Adrenal gland (tissue), 12 donors: ENCODE measurements around the gene CCDC15. TPM values are rescaled to one million over a fixed set of nuclear protein-coding genes. Genes with fewer than 3 reads are reported as not detected.

Experiments used
- DNase-seq, 7 donors: peaks; one replicate each; pipeline ENCODE4 v3.0.0-alpha.2; 2019 to 2020
- H3K27ac ChIP-seq, 5 donors: fragments of 200-600 bp; sonication (generic) in 4 of 5; 1 replicate in 3 of 5; 2 replicates in 2 of 5; pipeline versions ENCODE4 v1.5.1 to v1.8.0; 2016 to 2020; ENCODE audit warnings: mild to moderate bottlenecking in 1 of 5
- H3K27me3 ChIP-seq: fragments of 200-600 bp; 2 replicates; pipeline ENCODE4 v1.8.0; 2021
- H3K36me3 ChIP-seq, 2 donors: fragments of 200-600 bp; replicated peaks in 1 of 2; 1 replicate in 1 of 2; 2 replicates in 1 of 2; pipeline versions ENCODE4 v1.5.1 to v1.8.0; 2018 to 2022
- H3K4me1 ChIP-seq, 2 donors: fragments of 200-600 bp; replicated peaks in 1 of 2; 1 replicate in 1 of 2; 2 replicates in 1 of 2; pipeline versions ENCODE4 v1.5.1 to v1.8.0; 2018 to 2021
- H3K4me3 ChIP-seq, 4 donors: fragments of 200-600 bp; sonication (generic) in 3 of 4; one replicate each; pipeline ENCODE4 v1.5.1; 2016 to 2018
- H3K9me3 ChIP-seq, 3 donors: fragments of 200-600 bp; sonication (generic) in 1 of 3; replicated peaks in 1 of 3; 1 replicate in 2 of 3; 2 replicates in 1 of 3; pipeline versions ENCODE4 v1.5.1 to v1.8.0; 2016 to 2021
- POLR2A ChIP-seq, 2 donors: fragments of 450-650 bp; IDR thresholded peaks; one replicate each; pipeline ENCODE4 v1.6.1; 2017; ENCODE audit warnings: antibody characterized with exemption in 2 of 2, mild to moderate bottlenecking in 2 of 2, moderate library complexity in 1 of 2
- WGBS, 4 donors: extraction: QIAGEN DNeasy Blood & Tissue Kit in 2 of 4; methylation state at CpG; one replicate each; pipeline versions ENCODE4 v1.1.5 to v1.1.7; 2013 to 2017; 5-methylcytosine and 5-hydroxymethylcytosine counted together
- intact Hi-C, 2 donors: fragments of 100-400 bp; cut with DNase I; formaldehyde crosslinking; loops; one replicate each; pipeline versions ENCODE4 v1.14.1 to v1.15.0; 2022 to 2023
- polyA plus RNA-seq, 3 donors: library from polyadenylated mRNA; stranded (reverse); fragments of 200-250 nt in 2 of 3; fragments of 350-450 nt in 1 of 3; fragmentation: Illumina TruSeq in 1 of 3; extraction: RNeasy Lipid Tissue Mini Kit (QIAGEN cat#74804) in 1 of 3; gene quantifications; one replicate each; pipeline ENCODE4 v1.2.3, GENCODE V29; 2013 to 2014
- total RNA-seq, 9 donors: library from RNA; depleted of rRNA in 4 of 9; stranded (reverse); fragments of >200 nt in 4 of 9; fragments of 120-200 nt in 1 of 9; fragmentation: NEBNext Ultra II Directional in 1 of 9; extraction: Animal tissue kit (Norgen Biotek cat#: 25700) in 1 of 9; gene quantifications; one replicate each; pipeline versions ENCODE4 v1.1.0 to v1.2.4, GENCODE V29; 2013 to 2023
- TF ChIP-seq, protein P1 (sequence below), 6 experiments: fragments of 450-650 bp in 4 of 6; fragments of 200-600 bp in 2 of 6; sonication (generic) in 1 of 6; IDR thresholded peaks; 1 replicate in 5 of 6; 2 replicates in 1 of 6; pipeline versions ENCODE4 v1.5.1 to v1.8.0; 2016 to 2021; ENCODE audit warnings: antibody characterized with exemption in 6 of 6, mild to moderate bottlenecking in 2 of 6, moderate library complexity in 1 of 6
- donor health status: healthy with polysubstance abuse.
- donor health status: Bipolar disorder and iron deficiency.
- donor health status: DM: yes; HTN: yes; CAD: no.
- donor health status: DM: no; HTN: no; CAD: no.
- donor health status: DM: no; HTN: no; CAD: no.
- donor health status: DM: yes; HTN: yes; CAD: no.

The CCDC15 gene
- total and polyA plus RNA-seq, 12 donors = 0.47 to 4.9 (median 2.0) TPM

DNA sequence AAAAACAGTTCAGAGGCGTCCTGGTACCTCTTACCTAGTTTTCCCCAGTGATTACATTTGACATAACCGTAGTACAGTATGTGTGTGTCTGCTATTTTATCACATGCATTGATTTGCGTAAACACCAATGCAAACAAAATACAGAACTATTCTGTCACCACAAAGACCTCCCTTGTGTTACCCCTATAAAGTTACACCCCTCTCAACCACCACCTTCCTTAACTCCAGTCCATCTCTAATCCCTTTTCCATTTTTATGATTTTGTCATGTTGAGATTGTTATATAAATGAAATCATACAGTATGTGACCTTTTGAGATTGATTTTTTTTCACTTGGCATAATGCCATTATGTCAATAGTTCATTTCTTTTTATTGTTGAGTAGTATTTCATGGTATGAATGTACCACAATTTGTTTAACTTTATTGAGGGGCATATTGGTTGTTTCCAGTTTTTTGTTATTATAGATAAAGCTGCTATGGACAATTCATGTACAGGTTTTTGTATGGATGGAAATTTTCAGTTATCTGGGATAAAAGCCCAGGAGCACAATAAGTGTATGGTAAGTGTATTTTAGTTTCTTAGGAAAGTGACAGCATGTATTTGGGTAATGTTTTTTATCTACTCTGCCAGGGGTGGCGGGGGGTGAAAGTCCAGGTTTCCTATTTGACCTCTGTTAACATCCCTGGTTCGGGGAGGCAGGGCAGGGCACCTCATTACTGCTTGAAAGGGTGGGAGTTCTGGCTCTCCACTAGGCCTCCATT, 103.1 kb downstream of the CCDC15 start:
- TF ChIP-seq, protein P1, sequence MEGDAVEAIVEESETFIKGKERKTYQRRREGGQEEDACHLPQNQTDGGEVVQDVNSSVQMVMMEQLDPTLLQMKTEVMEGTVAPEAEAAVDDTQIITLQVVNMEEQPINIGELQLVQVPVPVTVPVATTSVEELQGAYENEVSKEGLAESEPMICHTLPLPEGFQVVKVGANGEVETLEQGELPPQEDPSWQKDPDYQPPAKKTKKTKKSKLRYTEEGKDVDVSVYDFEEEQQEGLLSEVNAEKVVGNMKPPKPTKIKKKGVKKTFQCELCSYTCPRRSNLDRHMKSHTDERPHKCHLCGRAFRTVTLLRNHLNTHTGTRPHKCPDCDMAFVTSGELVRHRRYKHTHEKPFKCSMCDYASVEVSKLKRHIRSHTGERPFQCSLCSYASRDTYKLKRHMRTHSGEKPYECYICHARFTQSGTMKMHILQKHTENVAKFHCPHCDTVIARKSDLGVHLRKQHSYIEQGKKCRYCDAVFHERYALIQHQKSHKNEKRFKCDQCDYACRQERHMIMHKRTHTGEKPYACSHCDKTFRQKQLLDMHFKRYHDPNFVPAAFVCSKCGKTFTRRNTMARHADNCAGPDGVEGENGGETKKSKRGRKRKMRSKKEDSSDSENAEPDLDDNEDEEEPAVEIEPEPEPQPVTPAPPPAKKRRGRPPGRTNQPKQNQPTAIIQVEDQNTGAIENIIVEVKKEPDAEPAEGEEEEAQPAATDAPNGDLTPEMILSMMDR (IDR thresholded peaks at IDR 0.05) = no peak
- no peak for TF ChIP-seq POLR2A (IDR thresholded peaks at IDR 0.05)
- Histone ChIP-seq H3K9me3 (no peaks in the 10 kb centered on the region), H3K27me3 (no peaks in the 10 kb centered on the region), H3K27ac (no peak overlapping the region), H3K4me1 (no peaks in the 10 kb centered on the region), H3K4me3 (no peak overlapping the region), H3K36me3 (no peaks in the 10 kb centered on the region)
- 90 to 91% (median 91%) methylated on average over 5 of the region's 5 CpGs for WGBS, 4 donors
- intact Hi-C loops = no loop called here
- DNase-seq = no peak

DNA sequence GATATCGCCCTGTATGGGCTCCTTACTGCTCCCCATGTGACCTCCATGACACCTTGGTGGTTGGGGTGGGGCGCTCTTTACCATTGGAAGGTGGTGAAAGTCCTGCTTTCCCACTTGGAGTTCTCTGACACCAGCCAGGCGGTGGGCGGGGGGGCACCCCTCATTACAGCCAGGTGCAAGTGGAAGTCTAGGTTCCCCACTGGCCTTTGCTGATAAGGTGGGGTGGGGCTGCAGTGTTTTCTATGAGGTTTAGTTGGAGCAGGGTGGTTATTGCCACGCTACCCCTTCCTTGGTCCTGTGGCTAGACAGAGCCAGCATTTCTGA, 103.7 kb downstream of the CCDC15 start:
- H3K4me3 ChIP-seq = no peak overlapping the region
- TF ChIP-seq, protein P1 (IDR thresholded peaks at IDR 0.05) = no peak
- no peak for TF ChIP-seq POLR2A (IDR thresholded peaks at IDR 0.05)
- DNase-seq = no peak
- H3K9me3 ChIP-seq = no peaks in the 10 kb centered on the region
- intact Hi-C loops = no loop called here
- no peaks in the 10 kb centered on the region for H3K4me1 ChIP-seq
- H3K27ac ChIP-seq = no peak overlapping the region
- H3K27me3 ChIP-seq = no peaks in the 10 kb centered on the region
- no peaks in the 10 kb centered on the region for H3K36me3 ChIP-seq
- WGBS, 4 donors = 86 to 100% (median 96%) methylated on average over 2 to 5 of the region's 5 CpGs

DNA sequence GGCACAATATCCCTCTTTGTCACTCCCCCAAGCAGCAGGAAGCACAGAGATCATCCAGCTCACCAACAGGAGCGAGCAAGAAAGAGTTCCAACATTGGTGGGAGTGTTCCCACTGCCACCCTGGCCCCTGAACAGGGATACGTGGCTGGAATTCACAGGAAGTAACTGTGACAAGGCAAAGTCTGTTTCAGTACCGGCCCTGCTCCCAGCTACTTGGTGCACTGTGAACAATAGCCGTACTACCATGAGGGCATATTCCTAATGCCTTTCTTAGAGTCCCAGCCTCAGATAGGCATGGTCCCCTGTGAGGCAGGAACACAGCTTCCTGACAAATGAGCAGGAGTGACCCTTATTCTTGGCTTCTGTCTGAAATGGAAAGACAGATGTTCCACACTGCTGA, 107.3 kb downstream of the CCDC15 start:
- no peak overlapping the region for H3K4me3 ChIP-seq
- TF ChIP-seq POLR2A (IDR thresholded peaks at IDR 0.05) = no peak
- TF ChIP-seq, protein P1 (IDR thresholded peaks at IDR 0.05) = no peak
- DNase-seq = no peak
- intact Hi-C loops = no loop called here
- H3K36me3 ChIP-seq = no peaks in the 10 kb centered on the region
- no peaks in the 10 kb centered on the region for H3K9me3 ChIP-seq
- no peak overlapping the region for H3K27ac ChIP-seq
- H3K4me1 ChIP-seq = peaks cover 4 to 10% of the 10 kb centered on the region in 2 donors
- 76 to 88% (median 83%) methylated on average over 4 of the region's 4 CpGs for WGBS, 4 donors
- H3K27me3 ChIP-seq = no peaks in the 10 kb centered on the region

DNA sequence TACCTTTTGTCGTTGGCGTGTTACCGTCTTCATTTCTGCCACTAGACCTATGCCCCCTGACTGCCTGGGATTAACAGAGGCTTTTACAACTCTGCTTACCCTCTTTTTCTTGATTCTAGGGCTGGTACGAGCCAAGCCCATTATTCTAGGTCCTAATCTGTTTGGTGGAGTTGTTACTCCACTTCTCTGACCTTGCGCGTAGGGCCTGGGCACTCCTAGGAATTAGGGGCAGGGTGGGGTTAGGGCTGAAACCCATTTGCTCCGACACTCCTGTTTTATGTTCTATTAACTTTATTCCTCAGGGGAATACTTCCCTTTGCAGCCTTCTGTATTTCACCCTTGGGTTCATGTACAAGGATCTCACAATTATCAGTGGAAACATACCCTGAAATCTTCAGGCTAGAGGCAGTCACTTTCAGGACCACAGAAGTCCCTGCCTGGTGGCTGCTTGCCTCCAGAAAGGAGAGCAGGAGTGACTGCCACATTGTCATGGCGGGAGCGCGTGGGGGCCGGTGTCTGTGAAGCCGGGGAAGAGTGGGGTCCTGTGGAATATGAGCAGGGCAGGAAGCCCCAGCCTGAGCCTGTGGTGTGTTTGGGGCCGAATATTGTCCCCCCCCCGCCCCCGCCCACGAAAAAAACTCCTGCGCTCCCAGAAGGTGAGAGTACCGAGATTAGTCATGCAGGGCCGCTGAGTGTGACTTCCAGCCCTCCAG, 108.4 kb downstream of the CCDC15 start:
- no peaks in the 10 kb centered on the region for H3K27me3 ChIP-seq
- peak in 3 of 7 donors; percentile 12 to 50 (median 21) for DNase-seq

More for the DNA sequence above, 108.4 kb downstream of the CCDC15 start:
- Histone ChIP-seq H3K4me3 (peak overlapping the region in 3 of 4 donors; percentile 60 to 72 (median 64)), H3K36me3 (no peaks in the 10 kb centered on the region), H3K4me1 (peaks cover 4 to 20% of the 10 kb centered on the region in 2 donors), H3K9me3 (no peaks in the 10 kb centered on the region), H3K27ac (peak overlapping the region; percentile 74 to 95 (median 90))
- WGBS, 4 donors = 34 to 85% (median 41%) methylated on average over 7 to 19 of the region's 19 CpGs
- intact Hi-C loops = no loop called here
- TF ChIP-seq POLR2A (IDR thresholded peaks at IDR 0.05) = no peak
- TF ChIP-seq, protein P1 (IDR thresholded peaks at IDR 0.05) = no peak
